HG03139 (cell line): Measurements from ENCODE around the gene ARHGAP24.
"Not testable (repeated sequence)": the region's sequence is repeated elsewhere in the genome, so short reads cannot be mapped to it uniquely, and the experiment has no call there.

Source experiments
- ATAC-seq: cut with Tn5 transposase; IDR thresholded peaks from one replicate; pipeline ENCODE4 v1.9.1; 2021; ENCODE audit not compliant: unreplicated experiment

Gene ARHGAP24

GRCh38 chr4:85515701-85516100 lies 40.8 kb downstream of the ARHGAP24 start:
- ATAC-seq, result no peak

GRCh38 chr4:85518526-85518925 lies 43.6 kb downstream of the ARHGAP24 start:
- not testable (repeated sequence) for ATAC-seq

- ATAC-seq, result no peak
Observed at GRCh38 chr4:85520765-85521749, 46.1 kb downstream of the ARHGAP24 start.

GRCh38 chr4:85522277-85522676 lies 47.3 kb downstream of the ARHGAP24 start:
- ATAC-seq, result no peak

GRCh38 chr4:85522836-85523235 lies 47.9 kb downstream of the ARHGAP24 start:
- ATAC-seq, result no peak

DNA sequence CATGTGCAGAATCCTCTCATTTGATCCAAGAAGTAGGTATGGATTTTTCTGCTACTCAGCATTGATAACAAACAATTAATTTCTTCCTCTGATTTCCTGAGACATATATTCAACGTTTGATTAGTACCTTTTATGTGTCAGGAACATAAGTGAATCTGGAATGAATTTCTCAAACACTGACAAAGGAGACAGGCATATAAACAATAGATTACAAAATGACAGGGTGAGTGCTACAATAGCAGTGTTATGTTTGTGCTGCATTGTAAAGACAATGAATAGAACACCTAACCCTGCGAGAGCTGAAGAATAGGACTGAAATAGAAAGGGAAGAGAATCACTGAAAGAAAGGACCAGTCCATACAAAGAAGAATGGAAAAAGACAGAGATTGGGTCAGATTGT lies 52.9 kb downstream of the ARHGAP24 start:
- no peak for ATAC-seq

DNA sequence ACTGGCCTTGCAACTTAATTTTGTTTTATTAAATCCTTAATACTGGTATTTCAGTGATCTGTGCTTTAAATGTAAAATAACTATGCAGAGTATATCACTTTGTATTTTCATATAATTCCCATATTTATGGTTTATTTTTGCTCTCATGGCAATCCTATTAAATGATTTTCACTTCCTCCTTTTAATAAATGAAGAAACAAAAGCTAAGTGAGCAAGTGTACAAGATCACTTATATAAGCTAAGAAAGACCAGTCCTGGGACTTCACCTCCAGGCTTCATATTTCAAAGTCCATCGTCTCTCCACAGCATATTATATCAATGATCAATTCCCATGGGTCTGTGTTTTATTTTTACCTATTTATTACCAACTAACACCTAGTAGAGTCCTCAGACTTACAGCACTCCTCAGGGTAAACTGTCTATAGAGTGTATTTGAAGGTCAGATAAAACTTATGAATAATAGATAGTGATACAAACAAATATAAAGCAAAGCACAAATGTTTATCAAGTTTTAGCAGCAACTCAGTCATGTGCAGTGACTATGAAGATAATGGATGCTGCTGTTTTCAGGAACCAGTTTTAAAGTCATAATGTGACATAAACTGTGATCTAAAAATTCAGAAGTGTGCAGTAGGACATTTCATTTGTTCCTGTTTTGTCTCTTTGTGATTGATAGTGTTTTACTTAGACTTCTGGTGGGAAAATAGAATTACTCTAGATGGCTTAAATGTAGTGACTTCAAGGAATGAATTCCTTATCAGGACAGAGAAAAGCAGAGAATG lies 56.8 kb downstream of the ARHGAP24 start:
- no peak for ATAC-seq

- ATAC-seq, result no peak
Observed at GRCh38 chr4:85534120-85534519, 59.2 kb downstream of the ARHGAP24 start.

DNA sequence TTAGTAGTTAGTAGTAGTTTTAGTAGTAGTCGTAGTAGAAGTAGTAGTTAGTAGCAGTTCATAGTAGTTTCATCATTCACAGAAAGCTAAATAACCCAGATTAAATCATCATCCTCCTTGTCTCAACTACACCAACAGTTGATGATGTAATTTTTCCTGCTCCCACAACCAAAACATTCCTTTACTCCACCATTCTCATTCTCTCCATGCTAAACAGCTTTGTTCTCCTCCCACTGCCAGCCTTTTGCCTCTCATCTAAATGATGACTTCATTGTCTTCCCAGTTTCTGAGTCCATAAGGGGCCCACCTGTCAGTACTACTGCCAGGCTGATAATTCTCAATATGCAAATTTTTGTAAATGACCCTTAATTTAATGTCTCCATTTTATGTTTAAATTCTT lies 68.9 kb downstream of the ARHGAP24 start:
- no peak for ATAC-seq

GRCh38 chr4:85544751-85545150 lies 69.8 kb downstream of the ARHGAP24 start:
- ATAC-seq, result no peak

DNA sequence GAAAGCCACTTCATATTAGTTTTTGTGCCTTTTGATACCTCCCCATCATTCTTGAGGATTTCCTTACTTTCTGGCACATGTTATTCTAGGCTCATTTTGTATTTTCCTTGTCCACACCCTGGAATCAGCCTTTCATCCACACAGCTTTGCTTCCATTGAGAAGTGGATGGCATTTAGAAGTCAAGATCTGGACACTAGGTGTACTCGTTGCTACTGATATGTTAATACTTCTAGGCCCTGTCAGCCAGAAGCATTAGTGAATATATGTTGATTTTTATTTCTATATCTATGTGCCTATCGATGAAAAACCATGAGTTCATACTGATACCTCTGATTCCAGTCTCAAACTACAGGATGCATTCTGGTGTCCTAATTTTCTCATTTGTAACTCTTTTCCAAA lies 73.2 kb downstream of the ARHGAP24 start:
- no peak for ATAC-seq

DNA sequence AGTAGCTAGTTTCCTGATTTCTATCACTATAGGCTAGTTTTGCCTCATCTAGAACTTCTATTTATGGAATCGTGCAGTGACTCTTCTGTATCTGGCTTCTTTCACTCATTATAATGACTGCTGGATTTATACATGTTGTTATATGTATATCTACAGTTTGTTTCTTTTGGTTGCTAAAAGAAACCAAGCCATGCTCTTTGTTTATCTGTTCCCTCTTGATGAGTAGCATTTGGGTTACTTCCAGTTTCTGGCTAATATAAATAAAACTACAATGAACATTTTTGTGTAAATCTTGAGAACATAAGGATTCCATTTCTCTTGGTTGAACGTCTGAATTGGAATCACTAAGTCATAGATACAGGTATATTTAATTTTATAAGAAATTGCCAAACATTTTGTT lies 73.9 kb downstream of the ARHGAP24 start:
- ATAC-seq, result no peak

- ATAC-seq, result no peak
Observed at GRCh38 chr4:85555206-85555605, 80.3 kb downstream of the ARHGAP24 start.

- no peak for ATAC-seq
Observed at GRCh38 chr4:85556283-85556682, 81.3 kb downstream of the ARHGAP24 start.

DNA sequence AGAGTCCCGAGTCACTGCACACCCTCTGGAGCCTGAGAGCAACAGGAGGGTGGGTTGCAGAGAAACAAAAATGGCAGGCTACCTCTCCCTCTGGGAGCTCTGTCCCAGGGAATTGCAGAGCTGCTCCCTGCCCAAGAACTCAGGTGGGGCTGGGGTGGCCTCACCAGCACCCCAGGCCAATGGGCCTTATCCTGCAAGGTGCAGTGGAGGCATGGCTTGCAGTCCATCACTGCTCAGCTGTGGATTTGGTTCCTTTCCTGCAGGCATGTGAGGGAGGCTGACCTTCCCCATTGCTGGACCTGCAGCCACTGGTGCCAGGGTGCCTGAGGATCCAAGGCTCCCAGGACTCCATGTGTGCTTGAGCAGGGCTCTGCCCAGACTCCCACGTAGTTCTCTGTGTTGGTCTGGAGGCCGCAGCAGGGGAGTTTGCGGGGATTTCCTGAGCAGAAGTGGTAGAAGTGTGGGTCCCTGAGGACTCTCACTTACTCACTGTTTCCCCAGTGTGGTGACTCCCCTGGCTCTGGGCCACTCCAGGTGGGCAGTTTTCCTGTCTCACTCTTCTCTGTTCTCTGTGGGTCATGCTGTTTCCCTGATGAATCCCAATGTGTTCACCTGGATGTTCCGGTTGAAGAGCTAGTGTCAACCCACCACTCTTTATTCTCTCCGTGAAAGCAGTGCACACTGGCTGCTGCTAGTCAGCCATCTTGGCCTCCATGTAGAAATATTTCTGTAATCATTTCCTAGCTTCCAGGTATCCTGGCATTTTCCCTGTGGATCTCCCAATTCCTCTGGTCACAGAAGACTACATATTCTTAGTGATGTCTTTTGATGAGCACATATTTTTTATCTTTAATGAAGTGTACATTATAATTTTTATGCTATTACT lies 82.3 kb downstream of the ARHGAP24 start:
- ATAC-seq, result peak; percentile 83

- ATAC-seq, result no peak
Observed at GRCh38 chr4:85565761-85566480, 91.0 kb downstream of the ARHGAP24 start.

DNA sequence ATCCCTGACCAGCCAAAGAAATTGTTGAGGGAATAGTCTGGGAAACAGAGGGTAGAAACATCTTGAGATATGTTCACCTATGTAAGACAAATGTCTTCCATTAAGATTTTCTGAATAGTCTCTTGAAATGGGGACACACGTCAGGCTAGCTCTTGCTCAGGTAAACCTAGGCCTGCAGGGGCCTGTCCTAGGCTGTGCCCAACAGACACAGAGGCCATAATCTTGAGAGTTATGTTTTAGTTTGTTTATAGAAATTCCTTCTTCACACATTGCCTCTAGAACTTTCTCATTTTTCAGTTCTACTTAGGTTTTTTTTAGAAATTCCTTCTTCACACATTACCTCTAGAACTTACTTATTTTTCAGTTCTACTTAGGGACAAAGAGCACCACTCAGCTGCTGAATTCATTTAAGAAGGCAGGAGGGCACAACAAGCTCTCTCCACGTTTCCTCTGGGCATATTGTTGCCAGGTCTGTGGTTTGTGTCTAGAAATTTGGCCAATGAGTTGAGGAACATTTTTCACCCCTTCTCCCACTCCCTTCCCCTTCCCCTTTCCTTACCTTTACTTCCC lies 94.9 kb downstream of the ARHGAP24 start:
- ATAC-seq, result no peak

- ATAC-seq, result no peak
Observed at GRCh38 chr4:85570388-85570787, 95.4 kb downstream of the ARHGAP24 start.

DNA sequence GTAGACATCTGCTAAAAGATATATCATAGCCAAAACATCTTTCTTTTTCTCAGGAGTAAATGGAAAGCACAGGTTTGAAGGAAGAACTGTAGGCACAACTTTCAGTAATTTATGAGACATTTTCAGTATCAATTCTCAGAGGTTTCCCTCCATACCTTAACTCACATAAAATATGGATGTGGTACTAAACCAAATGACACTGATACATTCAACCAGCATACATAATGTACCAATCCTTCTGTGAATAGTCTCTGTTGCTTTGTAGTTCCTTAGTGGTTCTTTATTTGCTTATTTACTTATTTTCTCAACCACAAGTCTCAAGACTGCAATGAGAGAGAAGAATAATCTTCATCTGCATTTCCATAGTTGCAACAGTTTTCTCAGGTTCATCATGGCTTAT lies 96.1 kb downstream of the ARHGAP24 start:
- no peak for ATAC-seq

- ATAC-seq, result no peak
Observed at GRCh38 chr4:85573270-85573669, 98.3 kb downstream of the ARHGAP24 start.
